ENCODE data around the gene LRRC74B.

- no peak for TF ChIP-seq ZNF274 (IDR thresholded peaks at IDR 0.05; ENCODE audit: low read depth, low read length)
- no peak for TF ChIP-seq SUZ12 (IDR thresholded peaks at IDR 0.05; ENCODE audit: extremely low read depth, insufficient read depth, insufficient read length)
- no peak for TF ChIP-seq YY1 (IDR thresholded peaks at IDR 0.05; ENCODE audit: insufficient read depth, insufficient read length)
These were observed 22.7 kb upstream of the LRRC74B start for GRCh38 chr22:21022955-21023614.
